IMR-90 (cell line): ENCODE results near the gene ASTN2. TPM values are rescaled to one million over a fixed set of nuclear protein-coding genes. Genes with fewer than 3 reads are reported as not detected.

Experiments used
- ATAC-seq: fragments of 200-7000 bp; cut with Tn5 transposase; 2 replicates; pipeline ENCODE4 v1.9.1; 2020; ENCODE audit warnings: low read depth, mild to moderate bottlenecking, moderate library complexity
- BruUV-seq: library from RNA; stranded (reverse); fragments of 400-500 nt; replicated peaks from 2 replicates; lab custom pipeline; 2021; lab: Mats Ljungman, UMichigan
- CTCF ChIA-PET: fragments of 300-600 bp; formaldehyde crosslinking; extraction: SDS; loops from one replicate; lab custom pipeline; 2021; ENCODE audit warnings: antibody characterized with exemption; lab: Yijun Ruan, JAX
- POLR2A ChIA-PET: fragments of 300-600 bp; sonication (Branson Sonifier 250); formaldehyde crosslinking; loops from one replicate; lab custom pipeline; 2022; ENCODE audit warnings: antibody characterized with exemption; ENCODE audit not compliant: unreplicated experiment; lab: Charles Lee
- DNase-seq: peaks from one replicate; pipeline ENCODE4 v3.0.0; 2013
- H2AFZ ChIP-seq: replicated peaks from 2 replicates; pipeline ENCODE3; 2013; ENCODE audit warnings: low read length, mild to moderate bottlenecking; ENCODE audit not compliant: poor library complexity
- H2AK5ac ChIP-seq: 2 replicates; pipeline ENCODE4 v1.6.1; 2013; ENCODE audit warnings: low read depth, low read length, inconsistent platforms
- H2AK9ac ChIP-seq: replicated peaks from 2 replicates; pipeline ENCODE3; 2013; ENCODE audit warnings: mild to moderate bottlenecking, low read depth, low read length, moderate library complexity; ENCODE audit not compliant: poor library complexity
- H2BK120ac ChIP-seq: 2 replicates; pipeline ENCODE4 v1.6.1; 2013; ENCODE audit warnings: low read depth, low read length, inconsistent platforms
- H2BK15ac ChIP-seq: 3 replicates; pipeline ENCODE4 v1.6.1; 2013; ENCODE audit warnings: low read depth, low read length, inconsistent platforms
- H2BK20ac ChIP-seq: 2 replicates; pipeline ENCODE4 v1.6.1; 2013; ENCODE audit warnings: low read depth, mild to moderate bottlenecking, inconsistent platforms, low read length, moderate library complexity
- H2BK5ac ChIP-seq: 2 replicates; pipeline ENCODE4 v1.6.1; 2013; ENCODE audit warnings: mild to moderate bottlenecking, low read depth, low read length, inconsistent platforms; ENCODE audit not compliant: poor library complexity, severe bottlenecking
- H3K14ac ChIP-seq: replicated peaks from 2 replicates; pipeline ENCODE4 v1.6.1; 2013; ENCODE audit warnings: low read depth, low read length, inconsistent platforms
- H3K18ac ChIP-seq: 2 replicates; pipeline ENCODE4 v1.6.1; 2013; ENCODE audit warnings: low read depth, low read length, control low read depth
- H3K23ac ChIP-seq: 2 replicates; pipeline ENCODE4 v1.6.1; 2013; ENCODE audit warnings: low read depth, low read length, inconsistent platforms
- H3K27ac ChIP-seq: 2 replicates; pipeline ENCODE4 v1.5.1; 2013; ENCODE audit warnings: mild to moderate bottlenecking, control low read depth, low read length; ENCODE audit not compliant: insufficient read depth
- H3K27me3 ChIP-seq: 2 replicates; pipeline ENCODE4 v1.6.1; 2013; ENCODE audit warnings: low read length; ENCODE audit not compliant: control insufficient read depth, insufficient read depth
- H3K36me3 ChIP-seq: 2 replicates; pipeline ENCODE4 v1.6.1; 2013; ENCODE audit warnings: low read length, mixed read lengths; ENCODE audit not compliant: control insufficient read depth, insufficient read depth
- H3K4ac ChIP-seq: 2 replicates; pipeline ENCODE4 v1.6.1; 2013; ENCODE audit warnings: low read depth, low read length, inconsistent platforms
- H3K4me1 ChIP-seq: 2 replicates; pipeline ENCODE4 v1.6.1; 2013; ENCODE audit warnings: low read length, mixed read lengths; ENCODE audit not compliant: control insufficient read depth, insufficient read depth
- H3K4me2 ChIP-seq: 2 replicates; pipeline ENCODE4 v1.6.1; 2013; ENCODE audit warnings: low read depth, mild to moderate bottlenecking, control low read depth, low read length, moderate library complexity
- H3K4me3 ChIP-seq: 2 replicates; pipeline ENCODE4 v1.5.1; 2013; ENCODE audit warnings: low read depth, mild to moderate bottlenecking, control low read depth, low read length, moderate library complexity; ENCODE audit not compliant: insufficient read depth
- H3K56ac ChIP-seq: 2 replicates; pipeline ENCODE4 v1.6.1; 2013; ENCODE audit warnings: low read length, inconsistent platforms; ENCODE audit not compliant: insufficient read depth; ENCODE audit errors: extremely low read depth
- H3K79me1 ChIP-seq, 2 experiments: 2 replicates each; pipeline ENCODE4 v1.6.1; 2013; ENCODE audit warnings: low read length in 2 of 2, inconsistent platforms in 1 of 2, low read depth in 1 of 2
- H3K9ac ChIP-seq: 2 replicates; pipeline ENCODE4 v1.6.1; 2013; ENCODE audit warnings: low read depth, low read length, control low read depth
- H3K9me1 ChIP-seq: 2 replicates; pipeline ENCODE4 v1.6.1; 2013; ENCODE audit warnings: low read length, inconsistent platforms; ENCODE audit not compliant: insufficient read depth
- H3K9me3 ChIP-seq: 2 replicates; pipeline ENCODE4 v1.6.1; 2013; ENCODE audit warnings: low read length; ENCODE audit not compliant: control insufficient read depth, insufficient read depth
- H4K20me1 ChIP-seq: 2 replicates; pipeline ENCODE4 v1.6.1; 2013; ENCODE audit warnings: low read length, inconsistent platforms; ENCODE audit not compliant: insufficient read depth
- H4K5ac ChIP-seq: 2 replicates; pipeline ENCODE4 v1.6.1; 2013; ENCODE audit warnings: mild to moderate bottlenecking, low read depth, low read length, control low read depth
- H4K8ac ChIP-seq, 2 experiments: 2 replicates each; pipeline ENCODE4 v1.6.1; 2013; ENCODE audit warnings: low read depth in 2 of 2, low read length in 2 of 2, control low read depth in 1 of 2, inconsistent platforms in 1 of 2
- H4K91ac ChIP-seq: 2 replicates; pipeline ENCODE4 v1.6.1; 2013; ENCODE audit warnings: low read depth, low read length, inconsistent platforms; ENCODE audit not compliant: insufficient read depth
- BHLHE40 ChIP-seq: fragments of 150-350 bp; IDR thresholded peaks from 2 replicates; pipeline ENCODE4 v1.6.1; 2016; ENCODE audit warnings: mild to moderate bottlenecking, low read depth, low read length
- CEBPB ChIP-seq: IDR thresholded peaks from 2 replicates; pipeline ENCODE4 v1.6.1; 2012; ENCODE audit warnings: low read depth, low read length, improper control_type of control experiment
- CHD1 ChIP-seq: IDR thresholded peaks from 2 replicates; pipeline ENCODE4 v1.6.1; 2012; ENCODE audit warnings: low read depth, low read length, improper control_type of control experiment
- ELK1 ChIP-seq: fragments of 150-350 bp; IDR thresholded peaks from 2 replicates; pipeline ENCODE4 v1.6.1; 2016; ENCODE audit warnings: low read depth, mild to moderate bottlenecking, low read length, moderate library complexity, borderline replicate concordance
- FOS ChIP-seq: fragments of 150-350 bp; IDR thresholded peaks from 2 replicates; pipeline ENCODE4 v1.6.1; 2016; ENCODE audit warnings: low read depth, low read length
- MAFK ChIP-seq: IDR thresholded peaks from 2 replicates; pipeline ENCODE4 v1.6.1; 2012; ENCODE audit warnings: low read depth, low read length, improper control_type of control experiment
- MAZ ChIP-seq: IDR thresholded peaks from 2 replicates; pipeline ENCODE4 v1.6.1; 2012; ENCODE audit warnings: low read depth, mild to moderate bottlenecking, low read length, improper control_type of control experiment, moderate library complexity, borderline replicate concordance
- MXI1 ChIP-seq: IDR thresholded peaks from 2 replicates; pipeline ENCODE4 v1.6.1; 2012; ENCODE audit warnings: low read depth, mild to moderate bottlenecking, low read length, moderate library complexity, borderline replicate concordance
- NFE2L2 ChIP-seq: fragments of 150-350 bp; IDR thresholded peaks from 2 replicates; pipeline ENCODE4 v1.6.1; 2016; ENCODE audit warnings: low read depth, mild to moderate bottlenecking, low read length
- POLR2A ChIP-seq: IDR thresholded peaks from 2 replicates; pipeline ENCODE4 v1.6.1; 2012; ENCODE audit warnings: mild to moderate bottlenecking, low read depth, low read length
- RAD21 ChIP-seq: IDR thresholded peaks from 2 replicates; pipeline ENCODE4 v1.6.1; 2012; ENCODE audit warnings: low read length, improper control_type of control experiment
- RFX5 ChIP-seq: IDR thresholded peaks from 2 replicates; pipeline ENCODE4 v1.8.0; 2012; ENCODE audit warnings: low read depth, mild to moderate bottlenecking, low read length, moderate library complexity
- SMC3 ChIP-seq: fragments of 150-350 bp; IDR thresholded peaks from 2 replicates; pipeline ENCODE4 v1.6.1; 2016; ENCODE audit warnings: low read depth, mild to moderate bottlenecking, antibody characterized with exemption, low read length, moderate library complexity
- WGBS, 2 experiments: methylation state at CpG; one replicate each; pipeline versions ENCODE4 v1.1.5 to v1.1.7; 2013; ENCODE audit warnings: missing lambda C conversion rate in 2 of 2; ENCODE audit not compliant: insufficient read length in 1 of 2; ENCODE audit errors: extremely low coverage in 2 of 2; 5-methylcytosine and 5-hydroxymethylcytosine counted together
- dilution Hi-C: fragments of 300-500 bp; cut with HindIII; formaldehyde crosslinking; loops from one replicate; pipeline ENCODE4 v1.14.3; 2018; ENCODE audit warnings: low sequenced_read_pairs; ENCODE audit not compliant: unreplicated experiment
- in situ Hi-C: fragments of 300-500 bp; cut with MboI; formaldehyde crosslinking; loops from 3 replicates; pipeline ENCODE4 v1.14.3; 2019; ENCODE audit warnings: low sequenced_read_pairs, inconsistent platforms, mixed read lengths
- intact Hi-C: fragments of 100-400 bp; cut with micrococcal nuclease; formaldehyde crosslinking; loops from 2 replicates; pipeline ENCODE4 v1.10.0; 2022
- polyA plus RNA-seq, 3 experiments: library from polyadenylated mRNA; depleted of rRNA; stranded (reverse); fragments of >200 nt; gene quantifications; 2 replicates each; pipeline ENCODE4 v1.2.3, GENCODE V29; 2012; ENCODE audit warnings: low replicate concordance in 1 of 3
- total RNA-seq: library from RNA; depleted of rRNA; stranded (reverse); fragments of >200 nt; gene quantifications from 2 replicates; pipeline ENCODE4 v1.2.3, GENCODE V29; 2012
- TF ChIP-seq, protein P1 (sequence below): fragments of 150-350 bp; IDR thresholded peaks from 2 replicates; pipeline ENCODE4 v1.6.1; 2017; ENCODE audit warnings: mild to moderate bottlenecking, antibody characterized with exemption, low read length, low read depth
- TF ChIP-seq, protein P2 (sequence below): conservative IDR thresholded peaks from 2 replicates; pipeline ENCODE4 v1.5.1; 2012; ENCODE audit warnings: mild to moderate bottlenecking, low read depth, low read length, improper control_type of control experiment

The ASTN2 gene
- total and polyA plus RNA-seq, 2 of the 4 experiments (the other 2 are of a cell fraction) = 3.8 to 6.8 TPM

DNA sequence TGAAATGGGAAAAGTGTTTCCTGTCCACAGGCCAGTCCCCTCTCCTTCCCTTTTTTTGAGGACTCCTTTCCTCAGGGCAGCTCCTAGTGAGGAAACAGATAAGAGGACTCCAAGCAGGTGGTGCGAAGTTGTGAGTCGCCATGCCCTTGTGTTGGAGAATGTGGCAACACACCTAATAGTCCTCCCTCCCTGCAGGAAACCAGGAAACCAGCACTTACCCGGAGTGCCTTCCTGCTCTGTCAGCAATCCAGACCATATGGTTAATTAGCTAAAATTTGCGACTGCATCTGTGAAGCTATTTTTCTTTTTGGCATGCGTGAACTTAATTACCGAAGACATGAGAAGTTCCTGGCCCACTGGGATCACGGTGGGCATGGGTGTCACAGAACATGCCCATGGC, 657.8 kb downstream of the ASTN2 start:
- Histone ChIP-seq H3K9me3 (no peaks in the 10 kb centered on the region), H3K9me1 (no peaks in the 10 kb centered on the region), H3K79me1 (no peaks in the 10 kb centered on the region), H3K18ac (no peak overlapping the region), H3K4ac (no peak overlapping the region), H3K36me3 (no peaks in the 10 kb centered on the region), H2BK120ac (no peak overlapping the region), H2AK9ac (no peak overlapping the region), H4K8ac (no peak overlapping the region), H2BK15ac (no peak overlapping the region), H3K4me3 (no peak overlapping the region), H3K23ac (no peak overlapping the region), H4K5ac (no peak overlapping the region), H3K27ac (no peak overlapping the region), H3K4me2 (no peak overlapping the region), H3K4me1 (no peaks in the 10 kb centered on the region), H3K9ac (no peak overlapping the region), H3K27me3 (no peaks in the 10 kb centered on the region), H3K56ac (no peak overlapping the region; the same call in 1 of the 2 replicates), H2BK5ac (no peak overlapping the region), H3K14ac (no peak overlapping the region), H4K20me1 (no peaks in the 10 kb centered on the region), H4K91ac (no peak overlapping the region), H2BK20ac (no peak overlapping the region), H2AFZ (no peak overlapping the region), H2AK5ac (no peak overlapping the region)
- intact Hi-C loops (no loop called here), dilution Hi-C loops (no loop called here), in situ Hi-C loops (no loop called here)
- ATAC-seq (no peak), DNase-seq (no peak)
- TF ChIP-seq MAFK (no peak), NFE2L2 (no peak), FOS (no peak), SMC3 (no peak), ELK1 (no peak), CHD1 (no peak), RAD21 (no peak), RFX5 (no peak), POLR2A (no peak), MXI1 (no peak), BHLHE40 (no peak), CEBPB (no peak), MAZ (no peak)
- TF ChIP-seq, protein P1, sequence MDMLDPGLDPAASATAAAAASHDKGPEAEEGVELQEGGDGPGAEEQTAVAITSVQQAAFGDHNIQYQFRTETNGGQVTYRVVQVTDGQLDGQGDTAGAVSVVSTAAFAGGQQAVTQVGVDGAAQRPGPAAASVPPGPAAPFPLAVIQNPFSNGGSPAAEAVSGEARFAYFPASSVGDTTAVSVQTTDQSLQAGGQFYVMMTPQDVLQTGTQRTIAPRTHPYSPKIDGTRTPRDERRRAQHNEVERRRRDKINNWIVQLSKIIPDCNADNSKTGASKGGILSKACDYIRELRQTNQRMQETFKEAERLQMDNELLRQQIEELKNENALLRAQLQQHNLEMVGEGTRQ = no peak
- TF ChIP-seq, protein P2, sequence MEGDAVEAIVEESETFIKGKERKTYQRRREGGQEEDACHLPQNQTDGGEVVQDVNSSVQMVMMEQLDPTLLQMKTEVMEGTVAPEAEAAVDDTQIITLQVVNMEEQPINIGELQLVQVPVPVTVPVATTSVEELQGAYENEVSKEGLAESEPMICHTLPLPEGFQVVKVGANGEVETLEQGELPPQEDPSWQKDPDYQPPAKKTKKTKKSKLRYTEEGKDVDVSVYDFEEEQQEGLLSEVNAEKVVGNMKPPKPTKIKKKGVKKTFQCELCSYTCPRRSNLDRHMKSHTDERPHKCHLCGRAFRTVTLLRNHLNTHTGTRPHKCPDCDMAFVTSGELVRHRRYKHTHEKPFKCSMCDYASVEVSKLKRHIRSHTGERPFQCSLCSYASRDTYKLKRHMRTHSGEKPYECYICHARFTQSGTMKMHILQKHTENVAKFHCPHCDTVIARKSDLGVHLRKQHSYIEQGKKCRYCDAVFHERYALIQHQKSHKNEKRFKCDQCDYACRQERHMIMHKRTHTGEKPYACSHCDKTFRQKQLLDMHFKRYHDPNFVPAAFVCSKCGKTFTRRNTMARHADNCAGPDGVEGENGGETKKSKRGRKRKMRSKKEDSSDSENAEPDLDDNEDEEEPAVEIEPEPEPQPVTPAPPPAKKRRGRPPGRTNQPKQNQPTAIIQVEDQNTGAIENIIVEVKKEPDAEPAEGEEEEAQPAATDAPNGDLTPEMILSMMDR = no peak
- BruUV-seq = no TSS peak
- ChIA-PET POLR2A (interaction anchor here (0.6 kb wide), 1 partner anchor 55 kb away, joined by 3 read pairs; no protein-coding TSS in a partner anchor), CTCF (no interaction called here)
- WGBS, 2 experiments = 35% methylated on average over 2 of the region's 7 CpGs; no CpG with 5 or more reads in 1 of the 2 experiments
